AG04449 (cell line): Measurements from ENCODE around the gene CUEDC1.
"Not testable (repeated sequence)": the region's sequence is repeated elsewhere in the genome, so short reads cannot be mapped to it uniquely, and the experiment has no call there.

ENCODE experiments used
- CTCF ChIA-PET: fragments of 350-600 bp; formaldehyde crosslinking; extraction: SDS; loops from one replicate; lab custom pipeline; 2021; ENCODE audit warnings: antibody characterized with exemption; lab: Yijun Ruan, JAX
- POLR2A ChIA-PET: fragments of 400-600, 350-600 bp; formaldehyde crosslinking; extraction: SDS; loops from one replicate; lab custom pipeline; 2020; ENCODE audit warnings: antibody characterized with exemption, inconsistent platforms; lab: Yijun Ruan, JAX
- DNase-seq: peaks from one replicate; pipeline ENCODE4 v3.0.0-alpha.2; 2010; ENCODE audit warnings: low read depth, low spot score
- H3K4me3 ChIP-seq: 2 replicates; pipeline ENCODE4 v1.5.1; 2011; ENCODE audit warnings: low read depth, mild to moderate bottlenecking, control low read depth, low read length
- TF ChIP-seq, protein P1 (sequence below): IDR thresholded peaks from one replicate; pipeline ENCODE4 v1.5.1; 2011; ENCODE audit warnings: mild to moderate bottlenecking, moderate library complexity, low read length, control low read depth, inconsistent platforms; ENCODE audit not compliant: insufficient read depth; ENCODE audit errors: missing control alignments

CUEDC1 gene

GRCh38 chr17:57982452-57983170, 27.4 kb upstream of the CUEDC1 start:
- ChIA-PET CTCF (interaction anchor here (1.0 to 3.5 kb wide), 7 partner anchors 15 to 125 kb away, joined by 3 to 13 read pairs (median 5); partner anchors contain the start of gene CUEDC1), POLR2A (interaction anchor here (0.9 kb wide), 1 partner anchor 108 kb away, joined by 3 read pairs; no protein-coding TSS in a partner anchor)
- no peak overlapping the region for H3K4me3 ChIP-seq
- DNase-seq: no peak
- TF ChIP-seq, protein P1, sequence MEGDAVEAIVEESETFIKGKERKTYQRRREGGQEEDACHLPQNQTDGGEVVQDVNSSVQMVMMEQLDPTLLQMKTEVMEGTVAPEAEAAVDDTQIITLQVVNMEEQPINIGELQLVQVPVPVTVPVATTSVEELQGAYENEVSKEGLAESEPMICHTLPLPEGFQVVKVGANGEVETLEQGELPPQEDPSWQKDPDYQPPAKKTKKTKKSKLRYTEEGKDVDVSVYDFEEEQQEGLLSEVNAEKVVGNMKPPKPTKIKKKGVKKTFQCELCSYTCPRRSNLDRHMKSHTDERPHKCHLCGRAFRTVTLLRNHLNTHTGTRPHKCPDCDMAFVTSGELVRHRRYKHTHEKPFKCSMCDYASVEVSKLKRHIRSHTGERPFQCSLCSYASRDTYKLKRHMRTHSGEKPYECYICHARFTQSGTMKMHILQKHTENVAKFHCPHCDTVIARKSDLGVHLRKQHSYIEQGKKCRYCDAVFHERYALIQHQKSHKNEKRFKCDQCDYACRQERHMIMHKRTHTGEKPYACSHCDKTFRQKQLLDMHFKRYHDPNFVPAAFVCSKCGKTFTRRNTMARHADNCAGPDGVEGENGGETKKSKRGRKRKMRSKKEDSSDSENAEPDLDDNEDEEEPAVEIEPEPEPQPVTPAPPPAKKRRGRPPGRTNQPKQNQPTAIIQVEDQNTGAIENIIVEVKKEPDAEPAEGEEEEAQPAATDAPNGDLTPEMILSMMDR: no peak

DNA sequence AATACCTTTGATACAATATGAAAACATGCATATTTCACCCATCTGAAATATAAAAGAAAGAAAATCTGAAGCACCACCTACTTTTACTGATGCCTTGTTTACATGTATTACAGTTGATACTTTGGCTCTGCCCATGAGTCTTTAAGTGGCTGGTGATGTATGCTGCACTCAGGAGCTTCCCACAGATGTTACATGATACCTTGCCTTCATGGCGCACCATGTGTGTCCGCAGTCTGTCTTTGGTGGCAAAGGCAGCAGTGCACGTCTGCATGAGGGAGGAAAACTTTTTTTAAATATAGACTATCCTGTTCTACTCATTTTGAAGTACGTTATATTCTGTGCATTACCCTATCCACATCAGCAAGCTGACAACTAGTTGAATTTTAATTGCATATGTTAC, 25.3 kb upstream of the CUEDC1 start:
- POLR2A ChIA-PET: interaction anchor here (1.8 kb wide), 1 partner anchor 106 kb away, joined by 3 read pairs; no protein-coding TSS in a partner anchor
- TF ChIP-seq, protein P1: no peak
- DNase-seq: no peak
- CTCF ChIA-PET: interaction anchor here (0.5 to 3.5 kb wide), 9 partner anchors 8 to 124 kb away, joined by 3 to 13 read pairs (median 5); partner anchors contain the start of gene CUEDC1
- no peak overlapping the region for H3K4me3 ChIP-seq

- TF ChIP-seq, protein P1: no peak
- ChIA-PET POLR2A (no interaction called here), CTCF (interaction anchor here (1.0 to 3.5 kb wide), 4 partner anchors 20 to 121 kb away, joined by 4 to 13 read pairs (median 6); partner anchors contain the start of gene CUEDC1)
- no peak overlapping the region for H3K4me3 ChIP-seq
- no peak for DNase-seq
Measured at GRCh38 chr17:57979076-57979475, 23.9 kb upstream of the CUEDC1 start.

DNA sequence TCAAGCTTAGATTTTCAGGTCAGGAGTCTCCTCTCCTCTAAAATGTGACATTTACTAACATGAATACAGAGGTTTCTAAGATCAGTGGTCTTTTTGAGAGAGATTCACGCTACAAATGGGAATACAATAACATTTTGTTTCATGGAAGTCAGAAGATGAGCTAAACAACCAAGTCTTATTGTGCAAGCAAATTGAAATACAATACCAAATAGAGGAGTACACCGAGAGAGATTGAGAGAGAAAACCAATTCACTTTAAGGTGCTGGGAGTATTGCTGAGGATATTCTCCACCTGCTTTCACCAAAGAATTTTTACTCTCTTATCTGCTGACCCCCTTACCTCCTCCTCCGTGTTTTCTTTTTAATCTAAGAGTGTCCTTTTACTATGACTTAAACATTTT, 21.4 kb upstream of the CUEDC1 start:
- ChIA-PET CTCF (interaction anchor here (0.7 to 1.9 kb wide), 7 partner anchors 11 to 118 kb away, joined by 3 to 8 read pairs (median 4); partner anchors contain the start of gene CUEDC1), POLR2A (no interaction called here)
- DNase-seq: no peak
- TF ChIP-seq, protein P1: no peak
- no peak overlapping the region for H3K4me3 ChIP-seq

DNA sequence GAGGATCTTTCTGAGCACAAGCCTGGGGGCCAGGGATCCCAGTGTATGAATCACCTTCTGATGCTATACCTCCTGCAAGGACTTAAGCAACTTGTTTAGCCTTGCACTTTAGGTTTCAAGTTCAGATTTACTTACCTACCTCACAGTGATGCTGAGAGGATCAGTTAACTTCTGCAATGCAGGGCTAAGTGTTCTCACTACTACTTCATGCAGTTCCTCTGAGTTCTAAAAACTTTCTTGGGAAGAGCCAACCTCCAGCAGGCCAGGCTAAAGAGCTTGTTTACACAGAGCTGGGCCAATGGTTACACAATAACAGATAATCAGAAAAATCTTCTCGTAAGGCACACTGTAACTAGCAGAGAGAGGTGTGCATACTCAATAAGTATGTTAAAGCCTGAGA, 19.8 kb upstream of the CUEDC1 start:
- POLR2A ChIA-PET: interaction anchor here (1.1 kb wide), 1 partner anchor 100 kb away, joined by 4 read pairs; no protein-coding TSS in a partner anchor
- no peak for DNase-seq
- no peak overlapping the region for H3K4me3 ChIP-seq
- CTCF ChIA-PET: interaction anchor here (1.0 to 1.9 kb wide), 7 partner anchors 12 to 117 kb away, joined by 3 to 8 read pairs (median 3); partner anchors contain the start of gene CUEDC1
- TF ChIP-seq, protein P1: no peak

DNA sequence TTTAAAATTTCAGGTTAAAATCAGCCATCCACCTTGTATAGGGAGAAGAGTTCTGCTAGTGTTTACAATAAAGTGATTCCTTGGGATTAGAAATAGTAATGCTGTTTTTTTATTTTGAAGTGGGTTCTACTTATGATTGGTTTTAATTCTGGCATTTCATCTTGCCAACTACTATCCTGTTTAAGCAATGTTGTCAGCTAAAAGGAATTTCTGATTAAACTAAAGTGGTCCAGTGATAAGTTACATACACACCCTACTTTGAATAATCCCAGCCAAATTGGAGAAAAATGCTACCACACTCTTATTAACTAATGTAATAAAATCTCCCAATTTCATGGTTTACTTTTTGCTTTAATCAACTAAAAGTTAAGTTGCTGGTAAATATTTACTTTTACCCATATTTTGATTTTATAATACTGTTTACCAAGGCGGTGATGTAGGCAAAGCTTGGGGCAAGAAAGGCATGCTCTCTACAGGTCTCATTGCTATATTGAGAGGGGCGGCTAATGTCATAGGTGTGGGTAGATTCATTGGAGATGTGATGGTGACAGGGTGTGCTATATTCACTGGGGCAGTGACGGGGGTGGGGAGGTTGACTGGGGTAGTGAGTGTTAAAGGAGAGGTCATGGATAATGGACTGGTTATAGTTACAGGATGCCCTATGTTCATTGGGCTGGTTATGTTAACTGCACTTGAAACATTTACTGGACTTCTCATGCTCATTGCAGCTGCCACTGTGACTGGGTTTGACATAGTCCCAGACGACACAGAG, 19.0 kb upstream of the CUEDC1 start:
- H3K4me3 ChIP-seq, POLR2A ChIA-PET, DNase-seq: not testable (repeated sequence)
- CTCF ChIA-PET: interaction anchor here (1.0 to 1.3 kb wide), 3 partner anchors 11 to 22 kb away, joined by 3 to 4 read pairs (median 4); no protein-coding TSS in a partner anchor
